WTC11 (cell line): Measurements from ENCODE around the gene FILIP1L.

Experiments used
- CTCF ChIP-seq: fragments of 200-600 bp; IDR thresholded peaks from 2 replicates; pipeline ENCODE4 v1.8.0; 2022; ENCODE audit warnings: antibody characterized with exemption
- MAX ChIP-seq: sonication (generic); formaldehyde crosslinking; IDR thresholded peaks from 2 replicates; pipeline ENCODE4 v1.8.0; 2022; ENCODE audit warnings: mild to moderate bottlenecking, missing genetic modification reagents
- NR2C2 ChIP-seq: sonication (generic); formaldehyde crosslinking; IDR thresholded peaks from 2 replicates; pipeline ENCODE4 v1.8.0; 2022; ENCODE audit warnings: mild to moderate bottlenecking, missing genetic modification reagents
- SMAD4 ChIP-seq: sonication (generic); formaldehyde crosslinking; IDR thresholded peaks from 2 replicates; pipeline ENCODE4 v1.8.0; 2022; ENCODE audit warnings: mild to moderate bottlenecking, missing genetic modification reagents
- SP1 ChIP-seq: sonication (generic); formaldehyde crosslinking; conservative IDR thresholded peaks from 2 replicates; pipeline ENCODE4 v1.8.1; 2022; ENCODE audit warnings: missing genetic modification reagents
- ZNF121 ChIP-seq: sonication (generic); formaldehyde crosslinking; IDR thresholded peaks from 2 replicates; pipeline ENCODE4 v1.8.0; 2023; ENCODE audit warnings: missing genetic modification reagents
- ZNF232 ChIP-seq: sonication (generic); formaldehyde crosslinking; IDR thresholded peaks from 2 replicates; pipeline ENCODE4 v1.8.0; 2022; ENCODE audit warnings: mild to moderate bottlenecking, missing genetic modification reagents

- no peak for TF ChIP-seq CTCF
- no peak for TF ChIP-seq ZNF121 (CRISPR knock-in tag)
- TF ChIP-seq SMAD4 (CRISPR knock-in tag): no peak
- TF ChIP-seq MAX (CRISPR knock-in tag): no peak
- no peak for TF ChIP-seq SP1 (CRISPR knock-in tag)
- no peak for TF ChIP-seq ZNF232 (CRISPR knock-in tag)
- TF ChIP-seq NR2C2: no peak
Measured at GRCh38 chr3:99999536-99999935, 114.8 kb downstream of the FILIP1L start.
